ENCODE results near the gene BABAM1.

- TF ChIP-seq, protein P1, sequence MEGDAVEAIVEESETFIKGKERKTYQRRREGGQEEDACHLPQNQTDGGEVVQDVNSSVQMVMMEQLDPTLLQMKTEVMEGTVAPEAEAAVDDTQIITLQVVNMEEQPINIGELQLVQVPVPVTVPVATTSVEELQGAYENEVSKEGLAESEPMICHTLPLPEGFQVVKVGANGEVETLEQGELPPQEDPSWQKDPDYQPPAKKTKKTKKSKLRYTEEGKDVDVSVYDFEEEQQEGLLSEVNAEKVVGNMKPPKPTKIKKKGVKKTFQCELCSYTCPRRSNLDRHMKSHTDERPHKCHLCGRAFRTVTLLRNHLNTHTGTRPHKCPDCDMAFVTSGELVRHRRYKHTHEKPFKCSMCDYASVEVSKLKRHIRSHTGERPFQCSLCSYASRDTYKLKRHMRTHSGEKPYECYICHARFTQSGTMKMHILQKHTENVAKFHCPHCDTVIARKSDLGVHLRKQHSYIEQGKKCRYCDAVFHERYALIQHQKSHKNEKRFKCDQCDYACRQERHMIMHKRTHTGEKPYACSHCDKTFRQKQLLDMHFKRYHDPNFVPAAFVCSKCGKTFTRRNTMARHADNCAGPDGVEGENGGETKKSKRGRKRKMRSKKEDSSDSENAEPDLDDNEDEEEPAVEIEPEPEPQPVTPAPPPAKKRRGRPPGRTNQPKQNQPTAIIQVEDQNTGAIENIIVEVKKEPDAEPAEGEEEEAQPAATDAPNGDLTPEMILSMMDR (IDR thresholded peaks at IDR 0.05), result no peak
- TF ChIP-seq POLR2A (IDR thresholded peaks at IDR 0.05) (no peak), POLR2AphosphoS5 (IDR thresholded peaks at IDR 0.05) (no peak)
These were observed 8.4 kb downstream of the BABAM1 start for GRCh38 chr19:17275441-17276175.

Measured in prostate gland (tissue), 2 donors.